NCI-H187 treated with DMSO at 0.1 percent for 48 hours (cell line): ENCODE data around the gene RNF114.
"Not testable (repeated sequence)": the region's sequence is repeated elsewhere in the genome, so short reads cannot be mapped to it uniquely, and the experiment has no call there.

Experiments
- DNase-seq: peaks from one replicate; lab custom pipeline; 2025; lab: John Stamatoyannopoulos, UW

The RNF114 gene

GRCh38 chr20:49928411-49929141, 7.6 kb upstream of the RNF114 start:
- no peak for DNase-seq

GRCh38 chr20:49929142-49929494, 7.1 kb upstream of the RNF114 start:
- no peak for DNase-seq

- no peak for DNase-seq
Measured at GRCh38 chr20:49935746-49936152, 448 bp upstream of the RNF114 start.

GRCh38 chr20:49937027-49937929, 1.1 kb downstream of the RNF114 start:
- DNase-seq, result no peak

- DNase-seq, result no peak
Measured at GRCh38 chr20:49938173-49939163, 2.3 kb downstream of the RNF114 start.

DNA sequence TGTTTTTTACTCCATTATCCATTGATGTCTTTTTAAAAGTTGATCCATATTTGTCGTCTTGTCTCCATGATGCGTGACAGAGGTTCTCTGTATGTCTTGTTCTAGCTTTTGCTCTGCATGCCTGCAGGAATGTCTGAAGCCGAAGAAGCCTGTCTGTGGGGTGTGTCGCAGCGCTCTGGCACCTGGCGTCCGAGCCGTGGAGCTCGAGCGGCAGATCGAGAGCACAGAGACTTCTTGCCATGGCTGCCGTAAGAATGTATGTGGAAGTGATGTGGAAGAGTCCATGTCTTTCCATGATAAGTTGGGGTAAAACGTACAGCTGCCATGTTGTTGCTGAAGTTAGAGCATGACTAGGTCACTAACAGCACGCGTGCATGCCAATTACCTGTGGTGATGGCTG, 5.3 kb downstream of the RNF114 start:
- no peak for DNase-seq

DNA sequence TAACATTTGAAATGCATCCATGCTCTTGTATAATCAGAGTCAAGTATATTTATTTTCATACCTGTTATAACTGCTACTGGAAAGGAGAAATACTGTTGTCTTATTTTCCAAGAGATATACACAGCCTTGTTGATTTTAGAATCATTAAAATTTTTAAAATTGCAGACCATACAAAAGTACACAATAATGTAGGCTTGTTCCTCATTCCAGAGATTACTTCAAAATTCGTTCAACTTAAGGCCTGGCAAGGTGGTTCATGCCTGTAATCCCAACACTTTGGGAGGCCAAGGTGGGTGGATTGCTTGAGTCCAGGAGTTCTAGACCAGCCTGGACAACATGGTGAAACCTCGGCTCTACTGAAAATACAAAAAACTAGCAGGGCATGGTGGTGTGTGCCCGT, 6.1 kb downstream of the RNF114 start:
- no peak for DNase-seq

DNA sequence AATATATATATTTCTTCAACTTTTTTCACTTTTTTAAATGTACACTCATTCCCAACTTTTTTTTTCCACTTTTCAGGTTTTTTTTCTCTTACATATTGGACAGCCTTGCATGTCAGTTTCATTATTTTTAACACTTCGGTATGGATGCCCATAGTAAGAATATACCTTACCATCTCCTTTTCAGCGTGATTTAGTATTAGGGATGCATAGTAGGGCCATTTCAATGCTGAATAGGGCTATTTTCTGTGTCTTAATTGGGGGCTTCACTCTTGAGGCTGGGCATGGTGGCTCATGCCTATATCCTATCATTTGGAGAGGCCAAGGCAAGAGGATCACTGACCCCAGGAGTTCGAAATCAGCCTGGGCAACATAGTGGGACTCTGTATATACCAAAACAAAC, 6.7 kb downstream of the RNF114 start:
- no peak for DNase-seq

DNA sequence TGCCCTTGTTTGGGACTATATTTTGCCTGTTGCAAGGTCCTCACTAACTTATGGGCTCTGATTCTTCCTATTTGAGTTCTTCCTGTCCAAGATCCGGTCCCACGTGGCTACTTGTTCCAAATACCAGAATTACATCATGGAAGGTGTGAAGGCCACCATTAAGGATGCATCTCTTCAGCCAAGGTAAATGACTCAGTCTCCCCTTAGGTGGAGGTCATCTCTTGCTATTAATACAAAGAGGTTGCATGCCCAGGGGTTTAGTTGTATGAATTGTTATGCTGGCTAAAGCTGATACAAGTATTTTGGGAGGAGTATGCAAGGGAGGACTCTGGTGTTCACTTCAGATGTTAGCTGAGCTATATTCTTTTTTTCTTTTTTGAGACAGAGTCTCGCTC, 9.1 kb downstream of the RNF114 start:
- DNase-seq, result no peak

GRCh38 chr20:49945701-49946477, 9.7 kb downstream of the RNF114 start:
- DNase-seq, result no peak

DNA sequence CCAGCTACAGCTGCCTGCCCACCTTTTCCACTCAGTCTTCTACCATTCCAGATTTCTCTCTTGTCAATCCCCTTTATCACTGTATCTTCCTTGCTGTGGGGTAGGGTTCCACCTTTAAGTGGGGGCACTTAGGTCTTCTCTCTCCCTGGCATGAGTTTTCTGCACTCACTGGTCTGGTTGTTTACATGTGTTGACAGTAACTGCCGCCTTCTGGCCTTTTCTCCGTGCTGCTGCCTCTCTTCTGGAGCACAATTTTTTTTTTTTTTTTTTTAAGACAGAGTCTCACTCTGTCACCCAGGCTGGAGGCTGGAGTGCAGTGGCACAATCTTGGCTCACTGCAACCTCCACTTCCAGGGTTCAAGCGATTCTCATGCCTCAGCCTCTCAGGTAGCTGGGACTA, 12.0 kb downstream of the RNF114 start:
- no peak for DNase-seq

DNA sequence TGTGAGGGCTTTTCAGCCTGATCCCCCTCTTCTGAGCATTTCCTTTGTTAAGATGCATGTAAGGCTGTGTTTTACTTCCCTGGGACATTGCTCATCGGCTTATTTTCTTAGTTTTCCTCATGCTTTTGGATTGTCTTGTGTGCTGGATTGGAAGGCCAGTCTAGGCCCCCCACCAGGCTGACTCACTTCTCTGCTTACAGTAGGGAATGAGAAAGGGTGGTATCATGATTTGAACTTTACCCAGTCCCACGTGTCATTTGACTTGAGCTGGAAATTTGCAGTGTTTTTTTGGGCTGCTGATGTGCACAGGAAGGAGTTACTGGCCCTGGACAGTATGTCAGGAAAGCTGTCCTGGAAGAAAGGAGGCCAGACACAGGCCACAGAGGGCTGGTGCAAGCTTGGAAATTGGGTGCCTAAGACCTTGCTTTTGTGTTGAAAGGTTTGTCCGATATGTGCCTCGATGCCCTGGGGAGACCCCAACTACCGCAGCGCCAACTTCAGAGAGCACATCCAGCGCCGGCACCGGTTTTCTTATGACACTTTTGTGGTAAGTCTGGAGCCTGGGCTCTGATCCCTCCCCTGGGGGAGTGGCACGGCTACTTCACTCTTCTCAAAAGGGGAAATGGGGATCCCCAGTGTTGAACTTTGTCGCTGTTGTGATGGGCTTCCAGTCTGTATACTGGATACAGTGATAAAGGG, 12.8 kb downstream of the RNF114 start:
- DNase-seq, result no peak

GRCh38 chr20:49951151-49951550, 15.0 kb downstream of the RNF114 start:
- DNase-seq, result no peak

DNA sequence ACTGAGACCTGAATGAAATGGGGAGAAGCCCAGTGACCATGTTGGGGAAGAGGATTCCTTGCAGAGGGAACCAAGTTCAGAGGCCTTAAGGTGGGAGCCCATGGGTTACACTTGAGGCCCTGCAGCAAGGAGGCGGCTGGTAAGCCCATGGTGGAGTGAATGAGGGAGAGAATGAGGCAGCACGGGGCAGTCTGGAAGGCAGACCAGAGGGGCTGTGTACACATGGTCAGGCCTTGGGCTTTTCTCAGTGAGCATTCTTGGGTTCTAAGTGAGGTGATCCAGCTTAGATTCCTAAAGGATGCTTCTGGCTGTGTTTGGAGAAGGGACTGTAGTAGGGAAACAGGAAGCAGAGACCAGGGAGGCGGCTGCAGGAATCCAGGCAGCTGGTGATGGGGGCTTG, 19.0 kb downstream of the RNF114 start:
- DNase-seq, result no peak

DNA sequence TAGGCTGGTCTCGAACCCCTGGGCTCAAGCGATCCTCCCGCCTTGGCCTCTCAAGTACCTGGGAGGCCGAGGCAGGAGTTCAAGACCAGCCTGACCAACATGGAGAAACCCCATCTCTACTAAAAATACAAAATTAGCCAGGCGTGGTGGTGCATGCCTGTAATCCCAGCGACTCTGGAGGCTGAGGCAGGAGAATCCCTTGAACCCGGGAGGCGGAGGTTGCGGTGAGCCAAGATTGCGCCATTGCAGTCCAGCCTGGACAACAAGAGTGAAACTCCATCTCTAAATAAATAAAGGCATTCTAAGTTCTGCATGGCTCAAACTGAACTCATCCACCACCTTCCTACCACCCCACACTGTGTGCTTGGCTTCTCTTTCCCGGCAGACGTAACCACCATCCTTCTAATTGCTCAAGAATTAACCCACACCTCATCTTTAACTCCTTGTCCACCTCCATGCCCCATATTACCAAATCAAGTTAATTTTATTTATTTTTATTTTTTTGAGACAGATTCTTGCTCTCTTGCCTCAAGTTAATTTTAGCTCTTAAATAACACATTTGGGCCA, 19.7 kb downstream of the RNF114 start:
- DNase-seq, result not testable (repeated sequence)

GRCh38 chr20:49956689-49957088, 20.5 kb downstream of the RNF114 start:
- no peak for DNase-seq

DNA sequence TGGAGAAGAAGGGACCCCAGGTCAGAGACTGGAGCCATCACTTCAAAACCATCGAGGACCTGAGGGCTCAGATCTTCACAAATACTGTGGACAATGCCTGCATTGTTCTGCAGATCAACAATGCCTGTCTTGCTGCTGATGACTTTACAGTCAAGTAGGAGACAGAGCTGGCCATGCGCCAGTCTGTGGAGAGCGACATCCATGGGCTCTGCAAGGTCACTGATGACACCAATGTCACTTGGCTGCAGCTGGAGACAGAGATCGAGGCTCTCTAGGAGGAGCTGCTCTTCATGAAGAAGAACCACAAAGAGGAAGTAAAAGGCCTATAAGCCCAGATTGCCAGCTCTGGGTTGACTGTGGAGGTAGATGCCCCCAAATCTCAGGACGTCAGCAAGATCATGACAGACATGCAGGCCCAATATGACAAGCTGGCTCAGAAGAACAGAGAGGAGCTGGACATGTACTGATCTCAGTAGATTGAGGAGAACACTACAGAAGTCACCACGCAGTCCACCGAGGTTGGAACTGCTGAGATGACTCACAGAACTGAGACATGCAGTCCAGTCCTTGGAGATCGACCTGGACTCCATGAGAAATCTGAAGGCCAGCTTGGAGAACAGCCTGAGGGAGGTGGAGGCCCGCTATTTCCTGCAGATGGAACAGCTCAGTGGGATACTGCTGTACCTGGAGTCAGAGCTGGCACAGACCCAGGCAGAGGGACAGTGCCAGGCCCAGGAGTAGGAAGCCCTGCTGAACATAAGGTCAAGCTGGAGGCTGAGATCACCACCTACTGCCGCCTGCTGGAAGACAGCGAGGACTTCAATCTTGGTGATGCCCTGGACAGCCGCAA, 21.1 kb downstream of the RNF114 start:
- not testable (repeated sequence) for DNase-seq

- no peak for DNase-seq
Measured at GRCh38 chr20:49961413-49961812, 25.2 kb downstream of the RNF114 start.

DNA sequence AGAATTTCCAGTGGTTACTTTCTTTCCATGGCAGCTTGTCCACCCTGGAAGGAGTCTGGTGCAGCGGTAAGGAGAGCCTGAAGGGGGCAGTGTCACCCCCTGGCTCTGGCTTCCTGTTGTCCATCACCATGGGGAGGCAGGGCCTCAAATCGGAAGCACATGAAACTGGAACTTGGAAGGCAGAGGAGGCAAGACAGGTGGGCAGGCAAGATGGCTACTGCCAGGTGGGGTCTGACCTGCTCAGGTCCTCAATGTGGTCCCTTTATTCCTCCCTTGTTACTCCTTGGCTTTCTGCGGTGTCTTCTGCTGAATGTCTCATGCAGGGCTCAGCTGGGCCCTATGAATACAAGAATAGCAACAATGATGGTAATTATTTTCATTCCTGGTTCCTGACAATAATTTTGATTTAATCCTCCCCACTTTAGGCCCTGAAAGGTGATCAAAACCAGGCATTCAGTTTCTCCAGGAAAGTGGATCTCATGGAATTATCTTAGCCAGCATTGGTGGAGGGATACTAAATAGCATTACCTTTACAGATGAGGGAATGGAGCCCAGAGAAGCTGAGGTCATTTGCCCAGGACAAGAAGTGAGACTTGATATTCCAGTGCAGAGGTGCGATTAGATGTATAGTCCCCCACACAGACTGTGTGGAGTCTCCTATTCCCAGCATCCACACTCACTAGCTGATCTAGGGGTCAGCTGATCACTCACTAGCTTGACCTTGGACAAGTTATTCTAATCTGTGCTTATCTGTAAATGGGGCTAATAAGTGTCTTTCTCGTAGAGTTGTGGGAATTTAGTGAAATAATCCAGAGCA, 29.0 kb downstream of the RNF114 start:
- DNase-seq, result no peak
